HAP-1 (cell line): ENCODE data around the gene DISC1.
"Not testable (repeated sequence)": the region's sequence is repeated elsewhere in the genome, so short reads cannot be mapped to it uniquely, and the experiment has no call there.

Source experiments
- DNase-seq, 2 experiments: peaks; one replicate each; pipeline ENCODE4 v3.0.0-alpha.2; 2016 to 2020; ENCODE audit warnings: low spot score in 2 of 2
- H3K27me3 ChIP-seq: fragments of 250-450 bp; sonication (Bioruptor Pico); 2 replicates; pipeline ENCODE4 v1.5.1; 2020; ENCODE audit warnings: low read depth, mild to moderate bottlenecking, moderate library complexity
- H3K36me3 ChIP-seq: fragments of 250-450 bp; sonication (Bioruptor Pico); replicated peaks from 2 replicates; pipeline ENCODE4 v1.5.1; 2020; ENCODE audit warnings: mild to moderate bottlenecking
- H3K4me1 ChIP-seq: fragments of 250-450 bp; sonication (Bioruptor Pico); 2 replicates; pipeline ENCODE4 v1.5.1; 2020; ENCODE audit warnings: mild to moderate bottlenecking
- H3K4me3 ChIP-seq: fragments of 250-450 bp; sonication (Bioruptor Pico); 2 replicates; pipeline ENCODE4 v1.5.1; 2020; ENCODE audit warnings: mild to moderate bottlenecking, moderate library complexity
- H3K9me3 ChIP-seq: fragments of 250-450 bp; sonication (Bioruptor Pico); 2 replicates; pipeline ENCODE4 v1.5.1; 2020; ENCODE audit warnings: mild to moderate bottlenecking, moderate library complexity
- in situ Hi-C: fragments of 300-500 bp; cut with MboI; formaldehyde crosslinking; loops from 3 replicates; pipeline ENCODE4 v1.14.3; 2020; ENCODE audit warnings: low sequenced_read_pairs, inconsistent platforms, mixed read lengths

DISC1 gene

GRCh38 chr1:231935856-231936255 lies 309.3 kb downstream of the DISC1 start:
- no peaks in the 10 kb centered on the region for H3K9me3 ChIP-seq
- H3K4me1 ChIP-seq: no peaks in the 10 kb centered on the region
- in situ Hi-C loops: no loop called here
- no peak overlapping the region for H3K4me3 ChIP-seq
- no peaks in the 10 kb centered on the region for H3K36me3 ChIP-seq
- DNase-seq: no peak
- no peaks in the 10 kb centered on the region for H3K27me3 ChIP-seq

- H3K4me3 ChIP-seq: no peak overlapping the region
- no peaks in the 10 kb centered on the region for H3K36me3 ChIP-seq
- in situ Hi-C loops: no loop called here
- H3K9me3 ChIP-seq: no peaks in the 10 kb centered on the region
- H3K4me1 ChIP-seq: no peaks in the 10 kb centered on the region
- DNase-seq: no peak
- no peaks in the 10 kb centered on the region for H3K27me3 ChIP-seq
Measured at GRCh38 chr1:231936983-231937775, 310.6 kb downstream of the DISC1 start.

- no peak for DNase-seq
- Histone ChIP-seq H3K9me3 (no peaks in the 10 kb centered on the region), H3K4me3 (no peak overlapping the region), H3K4me1 (no peaks in the 10 kb centered on the region), H3K27me3 (no peaks in the 10 kb centered on the region), H3K36me3 (no peaks in the 10 kb centered on the region)
- in situ Hi-C loops: no loop called here
Measured at GRCh38 chr1:231938211-231938610, 311.6 kb downstream of the DISC1 start.

- in situ Hi-C loops: no loop called here
- DNase-seq: no peak
- no peak overlapping the region for H3K4me3 ChIP-seq
- H3K27me3 ChIP-seq: no peaks in the 10 kb centered on the region
- H3K9me3 ChIP-seq: no peaks in the 10 kb centered on the region
- H3K4me1 ChIP-seq: no peaks in the 10 kb centered on the region
- H3K36me3 ChIP-seq: no peaks in the 10 kb centered on the region
Measured at GRCh38 chr1:231938711-231939110, 312.1 kb downstream of the DISC1 start.

- Histone ChIP-seq H3K4me3 (no peak overlapping the region), H3K4me1 (no peaks in the 10 kb centered on the region), H3K9me3 (no peaks in the 10 kb centered on the region), H3K27me3 (no peaks in the 10 kb centered on the region), H3K36me3 (no peaks in the 10 kb centered on the region)
- no peak for DNase-seq
- in situ Hi-C loops: no loop called here
Measured at GRCh38 chr1:231939118-231939517, 312.5 kb downstream of the DISC1 start.

- Histone ChIP-seq H3K36me3 (no peaks in the 10 kb centered on the region), H3K27me3 (no peaks in the 10 kb centered on the region), H3K4me3 (no peak overlapping the region), H3K9me3 (no peaks in the 10 kb centered on the region), H3K4me1 (no peaks in the 10 kb centered on the region)
- no peak for DNase-seq
- in situ Hi-C loops: no loop called here
Measured at GRCh38 chr1:231940116-231940515, 313.5 kb downstream of the DISC1 start.

GRCh38 chr1:231940701-231941100 lies 314.1 kb downstream of the DISC1 start:
- Histone ChIP-seq H3K27me3 (no peaks in the 10 kb centered on the region), H3K36me3 (no peaks in the 10 kb centered on the region), H3K4me1 (no peaks in the 10 kb centered on the region), H3K9me3 (no peaks in the 10 kb centered on the region), H3K4me3 (no peak overlapping the region)
- DNase-seq: no peak
- in situ Hi-C loops: no loop called here

GRCh38 chr1:231943084-231943483 lies 316.5 kb downstream of the DISC1 start:
- Histone ChIP-seq H3K36me3 (no peaks in the 10 kb centered on the region), H3K4me1 (no peaks in the 10 kb centered on the region), H3K27me3 (no peaks in the 10 kb centered on the region), H3K9me3 (no peaks in the 10 kb centered on the region), H3K4me3 (no peak overlapping the region)
- no peak for DNase-seq
- in situ Hi-C loops: no loop called here

- H3K4me3 ChIP-seq, DNase-seq, H3K27me3 ChIP-seq, H3K4me1 ChIP-seq, H3K9me3 ChIP-seq, in situ Hi-C loops, H3K36me3 ChIP-seq: not testable (repeated sequence)
Measured at GRCh38 chr1:231948102-231948501, 321.5 kb downstream of the DISC1 start.

GRCh38 chr1:231949277-231950091 lies 322.9 kb downstream of the DISC1 start:
- no peak for DNase-seq
- Histone ChIP-seq H3K27me3 (no peaks in the 10 kb centered on the region), H3K9me3 (no peaks in the 10 kb centered on the region), H3K4me1 (no peaks in the 10 kb centered on the region), H3K4me3 (no peak overlapping the region), H3K36me3 (no peaks in the 10 kb centered on the region)
- in situ Hi-C loops: no loop called here

- no peaks in the 10 kb centered on the region for H3K9me3 ChIP-seq
- H3K4me3 ChIP-seq: no peak overlapping the region
- H3K4me1 ChIP-seq: no peaks in the 10 kb centered on the region
- in situ Hi-C loops: no loop called here
- H3K36me3 ChIP-seq: no peaks in the 10 kb centered on the region
- no peaks in the 10 kb centered on the region for H3K27me3 ChIP-seq
- DNase-seq: no peak
Measured at GRCh38 chr1:231950331-231951128, 323.9 kb downstream of the DISC1 start.

GRCh38 chr1:231951374-231951773 lies 324.8 kb downstream of the DISC1 start:
- no peaks in the 10 kb centered on the region for H3K27me3 ChIP-seq
- no peaks in the 10 kb centered on the region for H3K36me3 ChIP-seq
- no peaks in the 10 kb centered on the region for H3K9me3 ChIP-seq
- in situ Hi-C loops: no loop called here
- DNase-seq: no peak
- H3K4me1 ChIP-seq: no peaks in the 10 kb centered on the region
- H3K4me3 ChIP-seq: no peak overlapping the region

GRCh38 chr1:231952154-231952553 lies 325.6 kb downstream of the DISC1 start:
- Histone ChIP-seq H3K9me3 (no peaks in the 10 kb centered on the region), H3K36me3 (no peaks in the 10 kb centered on the region), H3K4me1 (no peaks in the 10 kb centered on the region), H3K4me3 (no peak overlapping the region), H3K27me3 (no peaks in the 10 kb centered on the region)
- DNase-seq: no peak
- in situ Hi-C loops: no loop called here

- Histone ChIP-seq H3K36me3 (no peaks in the 10 kb centered on the region), H3K4me3 (no peak overlapping the region), H3K27me3 (no peaks in the 10 kb centered on the region), H3K9me3 (no peaks in the 10 kb centered on the region), H3K4me1 (no peaks in the 10 kb centered on the region)
- in situ Hi-C loops: no loop called here
- no peak for DNase-seq
Measured at GRCh38 chr1:231953660-231954059, 327.1 kb downstream of the DISC1 start.
